ENCODE measurements around the gene TCN1.
"Not testable (repeated sequence)": the region's sequence is repeated elsewhere in the genome, so short reads cannot be mapped to it uniquely, and the experiment has no call there.

TCN1 gene

DNA sequence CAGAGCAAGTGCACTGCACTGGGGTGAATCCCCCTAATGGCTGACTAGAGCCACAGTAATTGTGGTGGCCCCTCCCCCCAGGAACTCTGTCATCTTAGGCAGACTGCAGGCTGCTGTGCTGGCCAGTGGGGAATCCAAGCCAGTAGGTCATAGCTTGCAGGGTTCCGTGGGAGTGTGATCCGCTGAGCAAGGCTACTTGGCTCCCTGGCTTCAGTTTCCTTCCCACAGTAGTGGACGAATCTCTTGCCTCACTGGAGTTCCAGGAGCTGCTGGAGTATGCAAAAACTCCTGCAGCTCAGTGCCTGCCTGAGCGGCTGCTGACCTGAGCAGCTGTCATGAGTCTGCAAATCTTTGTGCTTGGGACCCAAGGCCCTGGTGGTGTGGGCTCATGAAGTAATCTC is 25.5 kb upstream of the TCN1 start:
- no peak for TF ChIP-seq EZH2 (IDR thresholded peaks at IDR 0.05; ENCODE audit: borderline replicate concordance, low read depth, low read length, severe bottlenecking)
- TF ChIP-seq, protein P1, sequence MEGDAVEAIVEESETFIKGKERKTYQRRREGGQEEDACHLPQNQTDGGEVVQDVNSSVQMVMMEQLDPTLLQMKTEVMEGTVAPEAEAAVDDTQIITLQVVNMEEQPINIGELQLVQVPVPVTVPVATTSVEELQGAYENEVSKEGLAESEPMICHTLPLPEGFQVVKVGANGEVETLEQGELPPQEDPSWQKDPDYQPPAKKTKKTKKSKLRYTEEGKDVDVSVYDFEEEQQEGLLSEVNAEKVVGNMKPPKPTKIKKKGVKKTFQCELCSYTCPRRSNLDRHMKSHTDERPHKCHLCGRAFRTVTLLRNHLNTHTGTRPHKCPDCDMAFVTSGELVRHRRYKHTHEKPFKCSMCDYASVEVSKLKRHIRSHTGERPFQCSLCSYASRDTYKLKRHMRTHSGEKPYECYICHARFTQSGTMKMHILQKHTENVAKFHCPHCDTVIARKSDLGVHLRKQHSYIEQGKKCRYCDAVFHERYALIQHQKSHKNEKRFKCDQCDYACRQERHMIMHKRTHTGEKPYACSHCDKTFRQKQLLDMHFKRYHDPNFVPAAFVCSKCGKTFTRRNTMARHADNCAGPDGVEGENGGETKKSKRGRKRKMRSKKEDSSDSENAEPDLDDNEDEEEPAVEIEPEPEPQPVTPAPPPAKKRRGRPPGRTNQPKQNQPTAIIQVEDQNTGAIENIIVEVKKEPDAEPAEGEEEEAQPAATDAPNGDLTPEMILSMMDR (IDR thresholded peaks at IDR 0.05; ENCODE audit: borderline replicate concordance, extremely low read depth, low read length, poor library complexity, severe bottlenecking): no peak
- ATAC-seq (ENCODE audit: insufficient read depth, low read depth) (no peak), DNase-seq (no peak)
- Histone ChIP-seq H3K4me3 (ENCODE audit: low read depth in 1 of 2, low read length in 2 of 2) (no peak overlapping the region), H3K79me2 (ENCODE audit: insufficient read depth, low read length) (no peaks in the 10 kb centered on the region), H2AFZ (ENCODE audit: low read depth, low read length) (no peak overlapping the region), H3K9ac (ENCODE audit: low read depth, low read length) (no peak overlapping the region), H3K4me2 (ENCODE audit: insufficient read depth, low read length) (no peak overlapping the region), H3K27me3 (ENCODE audit: insufficient read depth, low read length, poor library complexity) (no peaks in the 10 kb centered on the region), H3K36me3 (ENCODE audit: insufficient read depth, low read length) (no peaks in the 10 kb centered on the region), H4K20me1 (ENCODE audit: insufficient read depth, low read length) (no peaks in the 10 kb centered on the region), H3K9me3 (ENCODE audit: insufficient read depth, low read length, severe bottlenecking) (peaks cover 7% of the 10 kb centered on the region), H3K27ac (ENCODE audit: low read length) (no peak overlapping the region), H3K4me1 (ENCODE audit: insufficient read depth, low read length) (no peaks in the 10 kb centered on the region)

DNA sequence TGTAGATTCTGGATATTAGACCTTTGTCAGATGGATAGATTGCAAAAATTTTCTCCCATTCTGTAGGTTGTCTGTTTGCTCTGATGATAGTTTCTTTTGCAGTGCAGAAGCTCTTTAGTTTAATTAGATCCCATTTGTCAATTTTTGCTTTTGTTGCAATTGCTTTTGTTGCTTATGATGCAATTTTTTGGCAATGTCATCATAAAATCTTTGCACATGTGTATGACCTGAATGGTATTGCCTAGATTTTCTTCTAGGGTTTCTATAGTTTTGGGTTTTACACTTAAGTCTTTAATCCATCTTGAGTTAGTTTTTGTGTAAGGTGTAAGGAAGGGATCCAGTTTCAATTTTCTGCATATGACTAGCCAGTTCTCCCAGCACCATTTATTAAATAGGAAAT is 20.9 kb upstream of the TCN1 start:
- DNase-seq; H3K36me3 ChIP-seq (ENCODE audit: insufficient read depth, low read length): not testable (repeated sequence)

DNA sequence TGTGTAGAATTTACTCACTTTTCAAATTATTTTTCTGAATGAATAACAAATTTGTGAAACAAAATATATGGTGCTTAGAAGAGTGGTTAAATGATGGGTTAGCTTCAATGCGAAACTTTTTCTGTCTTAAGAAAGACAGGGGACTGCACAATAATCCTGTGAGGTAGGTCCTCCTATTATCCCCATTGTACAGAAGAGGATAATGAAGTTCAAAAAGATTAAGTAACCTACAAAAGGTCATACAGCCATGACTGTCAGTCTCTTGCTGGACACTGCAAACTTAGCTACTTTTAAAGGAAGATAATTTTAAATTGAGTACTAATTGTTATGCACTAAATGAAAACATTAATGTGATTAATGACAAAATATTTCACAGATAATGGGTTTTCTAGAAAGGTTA is 17.3 kb upstream of the TCN1 start:
- TF ChIP-seq, protein P1 (IDR thresholded peaks at IDR 0.05; ENCODE audit: borderline replicate concordance, extremely low read depth, low read length, poor library complexity, severe bottlenecking): no peak
- no peak for TF ChIP-seq EZH2 (IDR thresholded peaks at IDR 0.05; ENCODE audit: borderline replicate concordance, low read depth, low read length, severe bottlenecking)
- no peak overlapping the region for H3K4me2 ChIP-seq (ENCODE audit: insufficient read depth, low read length)
- H3K9me3 ChIP-seq (ENCODE audit: insufficient read depth, low read length, severe bottlenecking): no peaks in the 10 kb centered on the region
- H3K27ac ChIP-seq (ENCODE audit: low read length): no peak overlapping the region
- no peaks in the 10 kb centered on the region for H4K20me1 ChIP-seq (ENCODE audit: insufficient read depth, low read length)
- no peaks in the 10 kb centered on the region for H3K36me3 ChIP-seq (ENCODE audit: insufficient read depth, low read length)
- H3K9ac ChIP-seq (ENCODE audit: low read depth, low read length): no peak overlapping the region
- H3K4me1 ChIP-seq (ENCODE audit: insufficient read depth, low read length): no peaks in the 10 kb centered on the region
- no peaks in the 10 kb centered on the region for H3K79me2 ChIP-seq (ENCODE audit: insufficient read depth, low read length)
- DNase-seq (no peak), ATAC-seq (ENCODE audit: insufficient read depth, low read depth) (no peak)
- no peak overlapping the region for H2AFZ ChIP-seq (ENCODE audit: low read depth, low read length)
- H3K27me3 ChIP-seq (ENCODE audit: insufficient read depth, low read length, poor library complexity): no peaks in the 10 kb centered on the region
- no peak overlapping the region for H3K4me3 ChIP-seq (ENCODE audit: low read depth in 1 of 2, low read length in 2 of 2)

More for the DNA sequence above, 20.9 kb upstream of the TCN1 start:
- H3K4me2 ChIP-seq (ENCODE audit: insufficient read depth, low read length); H3K27ac ChIP-seq (ENCODE audit: low read length); H4K20me1 ChIP-seq (ENCODE audit: insufficient read depth, low read length); H3K79me2 ChIP-seq (ENCODE audit: insufficient read depth, low read length); H2AFZ ChIP-seq (ENCODE audit: low read depth, low read length); H3K4me3 ChIP-seq (ENCODE audit: low read depth in 1 of 2, low read length in 2 of 2); H3K9me3 ChIP-seq (ENCODE audit: insufficient read depth, low read length, severe bottlenecking); ATAC-seq (ENCODE audit: insufficient read depth, low read depth); H3K9ac ChIP-seq (ENCODE audit: low read depth, low read length); H3K27me3 ChIP-seq (ENCODE audit: insufficient read depth, low read length, poor library complexity); H3K4me1 ChIP-seq (ENCODE audit: insufficient read depth, low read length): not testable (repeated sequence)

DNA sequence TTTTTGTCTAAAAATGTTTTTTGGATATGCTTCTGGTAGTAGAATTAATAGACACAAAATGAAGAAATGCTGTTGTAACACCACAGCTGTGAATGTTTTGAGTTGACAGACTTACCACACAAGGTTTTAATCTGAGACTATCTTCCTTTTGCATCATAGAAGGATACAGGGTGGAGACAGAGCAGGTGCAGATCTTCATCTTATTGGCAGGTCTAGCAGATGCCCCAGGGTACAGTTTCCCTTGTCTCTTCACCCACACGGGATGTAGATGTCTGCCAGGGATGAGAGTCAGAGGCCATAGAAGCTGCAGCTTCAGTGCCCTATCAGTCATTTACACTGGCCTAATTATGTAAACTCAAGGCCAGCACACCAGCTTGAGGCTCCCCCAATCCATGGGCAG is 13.3 kb upstream of the TCN1 start:
- TF ChIP-seq EZH2 (IDR thresholded peaks at IDR 0.05; ENCODE audit: borderline replicate concordance, low read depth, low read length, severe bottlenecking): no peak
- TF ChIP-seq, protein P1 (IDR thresholded peaks at IDR 0.05; ENCODE audit: borderline replicate concordance, extremely low read depth, low read length, poor library complexity, severe bottlenecking): no peak
- no peak for DNase-seq
- ATAC-seq (ENCODE audit: insufficient read depth, low read depth): no peak
- H3K4me2 ChIP-seq (ENCODE audit: insufficient read depth, low read length): no peak overlapping the region
- H3K4me3 ChIP-seq (ENCODE audit: low read depth in 1 of 2, low read length in 2 of 2): no peak overlapping the region
- no peak overlapping the region for H2AFZ ChIP-seq (ENCODE audit: low read depth, low read length)
- no peaks in the 10 kb centered on the region for H4K20me1 ChIP-seq (ENCODE audit: insufficient read depth, low read length)
- no peaks in the 10 kb centered on the region for H3K9me3 ChIP-seq (ENCODE audit: insufficient read depth, low read length, severe bottlenecking)
- no peaks in the 10 kb centered on the region for H3K4me1 ChIP-seq (ENCODE audit: insufficient read depth, low read length)
- no peaks in the 10 kb centered on the region for H3K36me3 ChIP-seq (ENCODE audit: insufficient read depth, low read length)
- H3K27ac ChIP-seq (ENCODE audit: low read length): no peak overlapping the region
- H3K9ac ChIP-seq (ENCODE audit: low read depth, low read length): no peak overlapping the region
- no peaks in the 10 kb centered on the region for H3K27me3 ChIP-seq (ENCODE audit: insufficient read depth, low read length, poor library complexity)
- no peaks in the 10 kb centered on the region for H3K79me2 ChIP-seq (ENCODE audit: insufficient read depth, low read length)

All from DND-41 (cell line).